Measurements from ENCODE around the gene TRIO. TPM values are rescaled to one million over a fixed set of nuclear protein-coding genes. Genes with fewer than 3 reads are reported as not detected.
A peak's percentile ranks its signal among the peaks of the same experiment; 100 is the strongest.
"Not testable (repeated sequence)": the region's sequence is repeated elsewhere in the genome, so short reads cannot be mapped to it uniquely, and the experiment has no call there.

TRIO gene
- 100 to 1,000 TPM in 1 of 4 donors, 10 to 100 TPM in 3; 21.2 to 105 (median 47.6) TPM for total RNA-seq

- DNase-seq = peak; percentile 41
- peaks cover 6 to 48% (median 25%) of the 10 kb centered on the region in 3 donors for H3K4me1 ChIP-seq
- H3K27ac ChIP-seq = peak within 1 kb of the TSS; percentile 91 to 98 (median 93)
- TF ChIP-seq CTCF (IDR thresholded peaks at IDR 0.05) (peak in 5 of 6 experiments; percentile 23 to 45 (median 37)), POLR2A (IDR thresholded peaks at IDR 0.05) (peak in 1 of 4 donors; percentile 68)
- peaks cover 0 to 12% (median 0%) of the 10 kb centered on the region in 4 donors for H3K27me3 ChIP-seq
- no peaks in the 10 kb centered on the region for H3K9me3 ChIP-seq
- intact Hi-C loops (cut with DNase I) = loop anchor here (10.0 kb wide), 1 partner anchor 122 kb away; no protein-coding TSS in a partner anchor
- H3K36me3 ChIP-seq = no peaks in the 10 kb centered on the region
- WGBS, 2 donors = 0% methylated on average over 7 to 28 of the region's 79 CpGs
- peak within 1 kb of the TSS; percentile 63 to 91 (median 84) for H3K4me3 ChIP-seq
These were observed at the start of gene TRIO for GRCh38 chr5:14142827-14143545. Gene TRIO, plus strand, starts transcription at chr5:14143342. Its CDS starts 384 bp downstream, at chr5:14143726.

- intact Hi-C loops (cut with DNase I); H3K4me1 ChIP-seq; H3K36me3 ChIP-seq; H3K4me3 ChIP-seq; DNase-seq; H3K27ac ChIP-seq; H3K9me3 ChIP-seq; H3K27me3 ChIP-seq: not testable (repeated sequence)
- 55 to 76% methylated on average over 2 of the region's 2 CpGs for WGBS, 2 donors
These were observed 45.8 kb upstream of the TRIO start for GRCh38 chr5:14097380-14097779.

- Histone ChIP-seq H3K36me3 (no peaks in the 10 kb centered on the region), H3K27me3 (no peaks in the 10 kb centered on the region), H3K4me3 (no peak overlapping the region), H3K9me3 (no peaks in the 10 kb centered on the region), H3K27ac (no peak overlapping the region), H3K4me1 (no peaks in the 10 kb centered on the region)
- intact Hi-C loops (cut with DNase I) = no loop called here
- WGBS, 2 donors = 30 to 63% methylated on average over 1 of the region's 1 CpG
- no peak for DNase-seq
- TF ChIP-seq POLR2A (IDR thresholded peaks at IDR 0.05) = no peak
- TF ChIP-seq CTCF (IDR thresholded peaks at IDR 0.05) = no peak
These were observed 45.1 kb upstream of the TRIO start for GRCh38 chr5:14097998-14098471.

GRCh38 chr5:14100281-14100680 lies 42.9 kb upstream of the TRIO start:
- no peaks in the 10 kb centered on the region for H3K4me1 ChIP-seq

GRCh38 chr5:14101922-14102321 lies 41.2 kb upstream of the TRIO start:
- TF ChIP-seq POLR2A (IDR thresholded peaks at IDR 0.05) (no peak), CTCF (IDR thresholded peaks at IDR 0.05) (no peak)
- H3K4me3 ChIP-seq = no peak overlapping the region

More at GRCh38 chr5:14100281-14100680, 42.9 kb upstream of the TRIO start:
- Histone ChIP-seq H3K27me3 (no peaks in the 10 kb centered on the region), H3K36me3 (no peaks in the 10 kb centered on the region), H3K27ac (no peak overlapping the region), H3K9me3 (peaks cover 0 to 4% (median 0%) of the 10 kb centered on the region in 3 donors), H3K4me3 (no peak overlapping the region)
- WGBS, 2 donors = 77 to 92% methylated on average over 10 of the region's 10 CpGs
- no peak for DNase-seq
- TF ChIP-seq CTCF (IDR thresholded peaks at IDR 0.05) = no peak
- no peak for TF ChIP-seq POLR2A (IDR thresholded peaks at IDR 0.05)
- intact Hi-C loops (cut with DNase I) = no loop called here

More at GRCh38 chr5:14101922-14102321, 41.2 kb upstream of the TRIO start:
- intact Hi-C loops (cut with DNase I) = no loop called here
- Histone ChIP-seq H3K27ac (no peak overlapping the region), H3K36me3 (no peaks in the 10 kb centered on the region), H3K9me3 (peaks cover 0 to 4% (median 0%) of the 10 kb centered on the region in 3 donors), H3K27me3 (peaks cover 0 to 3% (median 0%) of the 10 kb centered on the region in 4 donors), H3K4me1 (no peaks in the 10 kb centered on the region)
- no peak for DNase-seq
- WGBS, 2 donors = 42 to 53% methylated on average over 2 of the region's 2 CpGs
